Measurements from ENCODE around the gene MYCBPAP.

Gene MYCBPAP

DNA sequence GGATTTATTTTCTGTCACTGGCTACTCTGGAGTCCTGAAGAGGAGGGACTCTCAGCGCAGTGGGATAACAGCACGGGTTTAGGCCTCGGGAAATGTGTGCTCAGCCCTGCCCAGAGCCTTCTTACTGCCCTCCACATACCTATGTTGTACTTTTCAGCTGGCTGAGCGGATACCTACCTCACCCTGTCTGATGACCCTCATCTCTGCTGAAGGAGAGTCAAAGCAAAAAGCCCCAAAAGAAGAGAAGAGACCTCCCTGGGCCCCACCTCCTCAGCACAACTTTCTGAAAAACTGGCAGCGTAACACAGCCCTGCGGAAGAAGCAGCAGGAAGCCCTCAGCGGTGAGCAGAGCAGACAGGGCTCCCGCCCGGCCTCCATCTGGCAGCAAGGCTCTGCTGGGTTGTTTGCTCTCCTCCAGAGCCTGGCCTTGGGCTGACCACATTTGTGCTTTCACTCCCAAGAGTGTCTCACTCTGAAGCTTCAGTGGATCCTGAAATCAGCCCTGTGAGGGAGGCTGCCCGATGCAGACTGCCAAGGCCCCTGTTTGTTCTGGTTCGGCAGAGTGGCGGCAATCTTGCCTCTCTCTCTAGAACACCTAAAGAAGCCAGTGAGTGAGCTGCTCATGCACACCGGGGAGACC, 10.3 kb downstream of the MYCBPAP start:
- DNase-seq = no peak

GRCh38 chr17:50519141-50519834, 11.0 kb downstream of the MYCBPAP start:
- DNase-seq = no peak

- DNase-seq = no peak
These were observed 12.2 kb downstream of the MYCBPAP start for GRCh38 chr17:50520483-50520882.

DNA sequence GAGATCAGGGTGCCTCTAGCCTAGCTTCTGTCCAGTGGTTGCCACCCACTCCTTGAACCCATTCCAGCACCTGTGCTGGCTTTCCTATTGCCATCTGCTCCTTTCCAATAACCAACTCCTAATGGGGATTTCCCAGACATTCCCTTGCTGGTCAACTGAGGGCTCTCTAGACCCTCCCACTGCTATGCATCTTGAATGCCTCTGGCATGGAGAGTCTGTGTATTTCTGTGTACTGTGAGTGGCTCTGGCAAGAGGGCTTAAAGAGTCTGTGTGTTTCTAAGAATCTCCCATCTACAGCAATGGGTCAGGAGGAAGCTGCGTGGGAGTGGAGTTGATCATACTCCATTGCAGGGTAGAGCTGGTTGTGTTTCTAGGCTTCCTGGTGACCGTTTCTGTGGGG, 13.3 kb downstream of the MYCBPAP start:
- no peak for DNase-seq

GRCh38 chr17:50522766-50523165, 14.5 kb downstream of the MYCBPAP start:
- DNase-seq = no peak

DNA sequence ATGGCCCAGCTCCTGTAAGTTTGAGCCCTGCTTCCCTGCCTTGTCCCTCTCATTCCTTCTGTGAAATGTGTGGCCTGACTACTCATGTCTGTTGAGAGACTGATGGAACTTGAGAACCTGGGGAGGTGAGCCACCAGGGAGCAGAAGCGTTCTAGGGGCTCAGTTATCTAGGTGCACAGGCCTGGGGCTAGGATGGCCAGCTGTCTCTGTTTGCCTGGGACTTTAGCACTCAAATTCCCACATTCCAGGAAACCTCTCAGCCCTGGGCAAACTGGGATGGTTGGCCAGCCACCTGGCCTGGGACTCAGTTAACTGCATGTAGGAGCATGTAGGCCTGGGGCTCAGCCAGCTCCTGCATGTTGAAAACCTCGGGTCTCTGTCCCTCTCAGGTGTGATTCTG, 15.0 kb downstream of the MYCBPAP start:
- no peak for DNase-seq

DNA sequence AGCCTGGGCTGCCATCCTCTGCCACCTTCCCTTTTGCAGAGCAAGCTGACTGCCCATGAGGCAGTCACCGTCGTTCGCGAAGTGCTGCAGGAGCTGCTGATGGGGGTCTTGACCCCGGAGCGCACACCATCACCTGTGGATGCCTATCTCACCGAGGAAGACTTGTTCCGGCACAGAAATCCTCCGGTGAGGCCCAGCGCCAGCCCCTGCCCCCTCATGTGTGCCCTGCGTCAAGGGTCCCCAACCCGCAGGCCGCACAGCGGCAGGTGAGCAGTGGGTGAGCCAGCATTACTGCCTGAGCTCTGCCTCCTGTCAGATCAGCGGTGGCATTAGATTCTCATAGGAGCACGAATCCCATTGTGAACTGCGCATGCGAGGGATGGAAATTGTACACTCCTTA, 16.6 kb downstream of the MYCBPAP start:
- DNase-seq = no peak

DNA sequence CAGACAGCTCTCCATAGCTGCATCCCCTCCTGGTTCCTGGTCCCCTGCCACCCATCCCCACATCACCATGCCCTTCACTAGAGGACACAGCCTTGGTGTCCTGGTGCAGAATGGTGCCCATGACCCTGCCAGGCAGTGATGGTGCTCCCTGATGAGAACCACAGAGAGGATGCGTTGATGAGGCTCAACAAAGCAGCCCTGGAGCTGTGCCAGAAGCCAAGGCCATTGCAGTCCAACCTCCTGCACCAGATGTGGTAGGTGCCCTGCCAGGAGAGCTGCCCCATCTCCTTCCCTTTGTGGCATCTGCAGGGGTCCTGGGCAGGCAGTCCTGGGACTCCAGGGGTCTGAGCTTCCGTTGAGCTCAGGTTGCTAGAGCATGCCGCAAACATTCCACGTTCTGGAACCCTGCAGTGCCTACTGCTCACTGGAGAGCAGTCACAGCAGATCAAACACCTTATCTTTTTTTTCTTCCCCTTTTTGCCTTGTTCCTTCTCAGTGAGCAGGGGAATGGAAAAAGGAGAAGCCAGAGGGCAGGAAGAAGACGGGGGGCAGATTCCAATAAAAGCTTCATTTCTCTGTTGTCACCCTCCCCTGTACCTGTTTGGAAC, 19.0 kb downstream of the MYCBPAP start:
- DNase-seq = no peak

GRCh38 chr17:50527949-50528474, 19.8 kb downstream of the MYCBPAP start:
- no peak for DNase-seq

DNA sequence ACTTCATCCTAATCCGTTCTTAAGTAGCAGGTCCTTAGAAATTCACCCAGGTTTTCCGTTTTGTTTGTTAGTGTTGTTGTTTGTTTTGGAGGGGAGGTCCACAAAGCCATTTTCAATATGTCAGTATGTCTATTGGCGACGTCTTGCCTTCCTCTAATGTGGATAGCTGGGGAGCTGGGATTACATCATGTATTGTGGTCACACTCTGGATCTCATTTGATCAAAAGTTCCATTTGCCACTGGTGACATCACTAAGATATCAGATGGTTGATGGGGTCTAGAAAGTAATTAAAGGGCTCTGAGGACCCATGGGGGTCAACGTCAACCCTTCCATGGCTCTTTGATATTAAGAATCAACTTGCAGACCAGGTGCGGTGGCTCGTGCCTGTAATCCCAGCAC, 21.6 kb downstream of the MYCBPAP start:
- no peak for DNase-seq

DNA sequence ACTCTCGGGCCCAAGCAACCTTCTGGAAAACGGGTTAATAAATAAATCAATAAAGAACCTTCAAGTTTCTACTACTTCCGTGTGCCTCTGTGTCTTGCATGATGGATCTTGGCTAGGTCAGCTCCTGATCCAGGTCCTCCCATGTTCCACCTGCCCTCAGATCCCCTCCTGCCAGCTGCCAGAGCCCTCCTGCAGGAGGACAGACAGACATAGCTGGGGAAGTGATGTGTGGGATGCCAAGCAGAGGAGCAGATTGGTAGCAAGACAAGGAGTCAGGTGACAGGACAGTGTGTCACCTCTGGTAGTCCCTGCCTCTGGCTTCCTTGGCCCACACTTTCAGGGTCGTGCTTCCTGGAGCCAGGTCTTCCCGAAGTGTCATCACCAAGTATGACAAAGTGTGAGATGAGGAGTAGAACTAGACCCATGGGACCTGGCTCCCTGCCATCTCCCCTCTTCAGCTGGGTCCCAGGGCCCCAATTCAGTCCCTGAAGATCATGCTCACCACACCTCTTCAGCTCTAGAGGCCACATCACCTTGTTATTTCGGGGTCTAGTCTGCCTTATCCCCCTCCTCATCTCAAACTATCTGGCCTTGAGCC, 23.3 kb downstream of the MYCBPAP start:
- no peak for DNase-seq

GRCh38 chr17:50532452-50533024, 24.3 kb downstream of the MYCBPAP start, which contains the start of gene EPN3:
Gene EPN3 (plus strand): TSS chr17:50532735. CDS start chr17:50536557, 3,822 bp downstream.
- no peak for DNase-seq

DNA sequence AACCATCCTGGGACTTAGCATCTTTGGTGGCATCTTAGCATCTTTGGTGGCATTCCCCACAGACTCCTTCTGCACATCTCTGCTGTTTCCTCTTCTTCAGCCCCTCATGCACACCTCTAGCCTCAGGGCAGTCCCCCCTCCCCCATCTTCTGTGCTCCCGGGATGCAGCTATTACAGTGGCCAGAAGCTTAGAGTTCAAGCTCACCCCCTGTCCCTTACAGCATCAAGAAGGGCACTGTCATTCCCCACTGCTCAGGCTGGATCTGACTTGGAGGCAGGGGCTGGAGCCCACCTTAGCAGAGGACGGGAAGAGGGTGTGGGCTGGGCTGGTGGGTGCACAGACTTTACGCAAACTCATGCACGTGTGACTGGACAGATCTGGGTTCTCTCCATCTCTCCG, 24.9 kb downstream of the MYCBPAP start:
- DNase-seq = no peak

DNA sequence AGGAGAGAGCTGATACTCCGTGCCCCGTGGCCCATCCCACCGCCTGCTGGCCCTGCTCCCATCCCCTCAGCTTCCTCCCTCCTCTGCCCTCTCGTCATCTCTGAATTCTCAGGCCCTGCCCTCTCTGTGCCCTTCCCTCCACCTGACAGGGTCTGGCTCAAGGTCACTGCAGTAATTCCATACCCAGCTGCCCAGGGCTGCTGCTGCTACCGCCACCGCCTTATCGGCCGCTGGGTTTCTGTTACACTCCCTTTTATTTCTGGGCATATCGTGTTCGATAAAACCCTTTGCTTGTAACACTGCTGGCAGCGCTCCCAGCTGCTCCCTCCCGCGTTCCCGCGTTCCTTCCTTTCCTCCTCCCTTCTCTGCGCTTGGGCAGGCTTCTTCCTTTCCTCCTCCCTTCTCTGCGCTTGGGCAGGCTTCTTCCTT, 25.5 kb downstream of the MYCBPAP start:
- DNase-seq = no peak

DNA sequence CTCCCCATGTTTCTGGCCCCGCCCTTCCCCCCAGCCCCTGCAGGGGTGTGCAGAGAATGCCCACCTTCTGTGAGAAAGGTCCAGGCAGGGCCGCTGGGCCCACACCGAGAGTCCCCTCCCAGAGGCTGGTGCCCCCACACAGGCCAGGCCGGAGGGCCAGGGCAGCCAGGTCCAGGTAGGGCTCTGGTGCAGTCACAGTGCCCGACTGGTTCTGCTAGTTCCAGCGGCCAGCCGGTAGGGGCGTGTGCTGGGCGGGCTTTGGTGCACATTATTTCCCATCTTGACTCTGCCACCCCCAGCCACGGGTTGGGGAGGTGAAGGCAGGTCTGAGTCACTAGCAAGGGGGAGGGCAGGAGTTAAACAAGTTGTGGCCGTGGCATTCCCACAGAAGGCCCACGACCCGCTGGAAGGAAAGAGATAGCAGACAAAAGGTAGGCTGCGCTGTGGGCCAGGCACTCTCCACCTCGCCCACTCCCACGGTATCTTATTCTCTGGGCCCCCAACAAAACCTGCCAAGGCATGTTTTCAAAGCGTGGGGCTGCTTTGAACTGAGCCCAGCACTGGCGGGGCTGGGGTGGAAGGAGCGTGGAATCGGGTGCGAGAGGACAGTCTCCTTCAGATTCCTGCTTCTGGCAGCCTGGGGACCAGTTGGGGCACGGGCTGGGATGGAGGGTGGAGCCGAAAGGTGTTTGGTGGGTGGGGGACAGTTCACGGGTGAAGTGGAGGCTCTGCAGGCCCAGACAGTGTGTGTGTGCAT, 26.2 kb downstream of the MYCBPAP start:
- DNase-seq = peak; percentile 68

GRCh38 chr17:50534979-50535326, 26.7 kb downstream of the MYCBPAP start:
- no peak for DNase-seq

DNA sequence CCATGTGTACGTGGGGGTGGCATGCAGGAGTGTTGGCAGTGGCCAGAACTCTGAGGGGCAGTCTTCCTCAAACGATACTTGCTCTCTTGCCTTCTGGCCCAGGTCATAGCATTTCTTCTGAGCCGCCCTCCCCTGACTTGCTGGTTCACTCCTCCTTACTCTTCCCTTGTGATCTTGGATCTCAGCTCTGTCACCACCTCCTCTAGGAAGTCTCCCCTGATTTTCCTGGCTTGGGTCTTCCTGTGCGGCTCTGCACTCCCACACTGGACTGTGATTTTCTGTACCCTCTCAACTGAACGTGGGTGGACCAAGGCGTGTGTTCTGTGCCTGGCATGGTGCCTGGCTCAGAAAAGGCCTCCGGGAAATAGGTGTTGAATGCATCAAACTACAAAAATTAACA, 27.2 kb downstream of the MYCBPAP start:
- no peak for DNase-seq

- DNase-seq = no peak
These were observed 28.7 kb downstream of the MYCBPAP start for GRCh38 chr17:50536683-50537646.

DNA sequence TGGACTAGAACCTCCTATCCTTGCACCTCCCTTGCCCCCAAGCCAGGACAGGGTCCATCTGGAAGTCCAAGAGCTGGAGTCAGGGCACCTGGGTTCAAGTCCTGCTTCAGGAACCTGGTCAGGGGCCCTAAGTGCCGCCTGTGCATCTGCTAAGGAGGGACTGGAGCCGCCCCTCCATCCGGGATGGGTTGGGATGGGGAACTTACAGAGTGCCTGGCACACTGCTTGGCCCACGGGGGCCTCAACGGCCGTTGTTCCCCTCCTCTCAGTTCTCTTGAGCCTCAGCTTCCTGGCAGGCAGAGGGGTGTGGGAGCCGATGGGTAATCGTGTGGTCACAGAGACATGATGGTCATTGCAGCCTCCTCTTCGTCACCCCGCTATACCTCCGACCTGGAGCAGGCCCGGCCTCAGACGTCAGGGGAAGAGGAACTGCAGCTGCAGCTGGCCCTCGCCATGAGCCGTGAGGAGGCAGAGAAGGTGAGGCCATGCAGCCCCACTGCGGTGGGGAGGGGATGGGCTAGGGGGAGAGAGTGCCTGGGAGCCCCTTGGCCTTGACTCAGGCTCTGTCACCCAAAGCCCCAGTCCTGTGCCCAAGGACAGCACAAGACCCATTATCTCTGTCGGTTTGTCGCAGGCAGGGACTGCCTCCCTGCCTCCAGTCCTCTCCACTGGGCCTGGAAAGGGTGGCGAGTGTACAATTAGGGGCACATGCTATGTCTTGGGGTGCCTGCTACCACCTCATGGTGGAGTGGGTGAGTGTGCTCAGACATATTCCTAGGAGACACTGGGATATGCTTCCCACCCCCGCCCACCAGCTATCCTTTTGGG, 29.7 kb downstream of the MYCBPAP start:
- no peak for DNase-seq
